Cardiac fibroblast (primary cell): Measurements from ENCODE around the gene CDK10.
"Not testable (repeated sequence)": the region's sequence is repeated elsewhere in the genome, so short reads cannot be mapped to it uniquely, and the experiment has no call there.

ENCODE experiments used
- DNase-seq, 2 donors: peaks; one replicate each; pipeline versions ENCODE4 v3.0.0 to v3.0.0-alpha.2; 2010; ENCODE audit warnings: low read depth in 2 of 2
- H3K4me3 ChIP-seq, 2 donors: replicated peaks in 1 of 2; 1 replicate in 1 of 2; 2 replicates in 1 of 2; pipeline ENCODE4 v1.5.1; 2011; ENCODE audit warnings: low read depth in 2 of 2, low read length in 2 of 2, mild to moderate bottlenecking in 2 of 2, moderate library complexity in 1 of 2
- TF ChIP-seq, protein P1 (sequence below): IDR thresholded peaks from one replicate; pipeline ENCODE4 v1.5.1; 2011; ENCODE audit warnings: low read depth, mild to moderate bottlenecking, low read length, inconsistent platforms

The CDK10 gene

DNA sequence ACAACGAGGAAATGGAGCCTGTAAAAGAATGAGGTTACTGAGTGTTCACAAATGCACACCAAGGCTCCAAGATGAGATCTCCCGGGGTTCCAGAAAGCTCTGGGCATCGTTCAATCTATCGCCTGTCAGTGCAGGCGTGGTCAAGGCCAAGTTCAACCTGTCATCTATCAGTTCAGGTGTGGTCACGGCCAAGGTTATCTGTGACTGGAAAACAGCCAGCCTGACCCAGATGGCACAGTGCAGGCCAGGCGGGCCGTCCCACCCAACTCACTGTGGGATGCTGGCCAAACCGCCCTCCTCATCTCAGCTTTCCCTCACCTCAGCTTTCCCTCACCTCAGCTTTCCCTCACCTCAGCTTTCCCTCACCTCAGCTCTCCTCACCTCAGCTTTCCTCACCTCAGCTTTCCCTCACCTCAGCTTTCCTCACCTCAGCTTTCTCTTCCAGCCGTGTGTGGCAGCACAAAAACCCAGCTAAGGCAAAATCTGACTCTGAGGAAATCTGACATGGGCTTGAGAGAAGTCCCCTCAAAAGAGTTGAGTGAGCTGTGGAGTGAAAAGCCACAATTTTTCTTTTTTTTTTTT, 31.3 kb upstream of the CDK10 start:
- TF ChIP-seq, protein P1, sequence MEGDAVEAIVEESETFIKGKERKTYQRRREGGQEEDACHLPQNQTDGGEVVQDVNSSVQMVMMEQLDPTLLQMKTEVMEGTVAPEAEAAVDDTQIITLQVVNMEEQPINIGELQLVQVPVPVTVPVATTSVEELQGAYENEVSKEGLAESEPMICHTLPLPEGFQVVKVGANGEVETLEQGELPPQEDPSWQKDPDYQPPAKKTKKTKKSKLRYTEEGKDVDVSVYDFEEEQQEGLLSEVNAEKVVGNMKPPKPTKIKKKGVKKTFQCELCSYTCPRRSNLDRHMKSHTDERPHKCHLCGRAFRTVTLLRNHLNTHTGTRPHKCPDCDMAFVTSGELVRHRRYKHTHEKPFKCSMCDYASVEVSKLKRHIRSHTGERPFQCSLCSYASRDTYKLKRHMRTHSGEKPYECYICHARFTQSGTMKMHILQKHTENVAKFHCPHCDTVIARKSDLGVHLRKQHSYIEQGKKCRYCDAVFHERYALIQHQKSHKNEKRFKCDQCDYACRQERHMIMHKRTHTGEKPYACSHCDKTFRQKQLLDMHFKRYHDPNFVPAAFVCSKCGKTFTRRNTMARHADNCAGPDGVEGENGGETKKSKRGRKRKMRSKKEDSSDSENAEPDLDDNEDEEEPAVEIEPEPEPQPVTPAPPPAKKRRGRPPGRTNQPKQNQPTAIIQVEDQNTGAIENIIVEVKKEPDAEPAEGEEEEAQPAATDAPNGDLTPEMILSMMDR = no peak
- H3K4me3 ChIP-seq = no peak overlapping the region
- DNase-seq = no peak

DNA sequence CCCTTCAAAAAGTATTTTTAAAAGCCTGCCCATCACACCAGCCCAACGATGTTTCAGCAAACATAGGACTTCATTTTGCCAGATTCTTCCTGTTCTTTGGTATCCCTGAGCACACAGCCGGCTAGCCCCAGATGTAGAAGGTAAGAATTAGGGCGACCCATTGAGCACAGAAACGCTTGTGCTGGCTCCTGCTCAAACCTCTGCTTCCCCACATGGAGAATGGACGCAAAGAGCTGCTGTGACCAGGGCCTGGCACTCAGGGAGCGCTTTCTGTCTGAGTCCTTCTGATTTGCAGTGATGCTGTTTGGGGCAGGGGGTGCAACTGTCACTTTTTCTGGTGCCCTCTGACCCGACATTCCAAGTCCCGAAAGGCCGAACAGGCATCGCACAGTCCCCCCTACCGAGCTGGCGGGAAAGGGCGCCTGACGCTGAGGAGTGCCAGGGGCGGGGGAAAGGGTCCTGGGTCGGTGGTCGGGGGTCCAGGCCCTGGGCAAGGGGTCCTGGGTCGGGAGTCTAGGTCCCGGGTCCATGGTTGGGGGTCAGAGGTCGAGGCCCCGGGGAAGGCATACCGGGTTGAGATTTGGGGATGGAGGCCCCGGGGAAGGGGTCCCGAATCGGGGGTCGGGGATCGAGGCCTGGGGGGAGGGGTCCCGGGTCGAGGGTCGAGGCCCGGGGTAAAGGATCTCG, 29.9 kb upstream of the CDK10 start:
- DNase-seq = no peak
- peak overlapping the region; percentile 97 to 99 for H3K4me3 ChIP-seq
- TF ChIP-seq, protein P1 = no peak

DNA sequence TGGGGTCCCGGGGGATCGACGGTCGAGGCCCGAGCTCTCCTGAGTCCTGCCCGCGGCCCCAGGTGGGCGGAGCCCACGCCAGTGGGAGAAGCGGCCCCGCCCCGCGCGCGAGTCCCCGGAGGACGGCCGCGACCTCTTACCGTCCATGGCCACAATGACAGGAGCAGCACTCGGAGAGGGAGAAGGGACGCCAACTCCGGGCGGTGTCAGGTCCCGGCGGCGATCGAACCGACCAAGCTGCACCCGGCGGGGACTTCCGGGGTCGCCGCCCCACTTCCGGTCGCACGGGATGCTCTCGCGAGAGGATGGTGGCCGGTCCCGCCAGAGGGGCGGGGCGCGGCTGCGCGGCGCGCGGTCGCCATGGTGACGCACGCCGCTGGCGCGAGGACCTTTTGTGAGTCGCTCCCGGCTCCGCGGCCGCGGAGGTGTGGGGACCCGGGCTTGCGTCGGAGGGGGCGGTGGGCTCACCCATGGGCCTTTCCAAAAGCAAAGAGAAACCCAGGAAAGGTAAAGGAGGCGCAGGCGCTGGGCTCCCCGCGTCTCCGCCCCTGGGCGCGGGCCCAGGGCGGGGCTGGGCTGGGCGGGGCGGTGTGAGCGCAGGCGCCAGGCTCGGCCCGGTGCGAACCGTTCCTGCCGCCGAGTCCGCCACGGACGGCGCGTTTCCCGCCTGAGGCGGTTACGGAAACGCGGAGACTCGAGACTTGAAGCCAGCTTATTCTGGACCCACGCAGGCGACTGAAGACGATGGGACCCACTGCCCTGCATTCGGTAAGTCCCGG, 28.9 kb upstream of the CDK10 start, which contains the start of the genes CHMP1A and SPATA33:
Gene CHMP1A, minus strand, starts transcription at position 267 of the 779 bp plus-strand sequence. Its CDS starts 120 bp downstream, at position 147.
Gene SPATA33, plus strand, starts transcription at position 395 of the 779 bp plus-strand sequence. Its CDS starts 76 bp downstream, at position 471.
- TF ChIP-seq, protein P1 = no peak
- peak within 1 kb of the TSS; percentile 97 to 99 for H3K4me3 ChIP-seq
- peak; percentile 86 to 89 for DNase-seq

DNA sequence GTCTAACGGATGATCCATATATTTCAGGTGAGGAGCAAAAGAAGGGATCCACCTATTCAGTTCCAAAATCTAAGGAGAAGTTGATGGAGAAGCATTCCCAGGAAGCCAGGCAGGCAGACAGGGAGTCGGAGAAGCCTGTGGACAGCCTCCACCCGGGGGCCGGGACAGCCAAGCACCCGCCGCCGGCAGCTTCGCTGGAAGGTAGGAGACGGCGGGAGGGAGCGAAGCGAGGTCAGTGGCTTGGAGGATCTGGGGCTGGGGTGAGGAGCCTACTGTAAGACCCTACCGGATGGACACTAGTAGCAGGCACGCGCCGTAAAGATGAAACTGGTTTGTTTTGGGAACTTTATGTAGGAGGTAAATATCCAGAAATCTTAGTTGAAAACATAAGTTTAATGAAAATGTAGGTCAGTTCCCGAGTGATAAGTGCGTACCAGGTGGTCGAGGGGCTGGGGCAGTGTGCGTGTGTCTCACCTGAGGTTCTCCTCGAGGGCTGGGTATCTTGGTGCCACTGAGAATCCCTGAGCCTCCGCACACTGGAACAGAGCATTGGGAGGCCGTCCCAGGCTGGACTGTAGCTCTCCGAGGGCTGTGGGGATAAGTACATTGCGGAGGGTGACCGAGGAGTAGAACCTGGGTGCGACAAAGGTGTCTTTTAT, 28.1 kb upstream of the CDK10 start:
- TF ChIP-seq, protein P1 = no peak
- peak overlapping the region; percentile 97 to 99 for H3K4me3 ChIP-seq
- peak in 1 of 2 donors; percentile 14 for DNase-seq

DNA sequence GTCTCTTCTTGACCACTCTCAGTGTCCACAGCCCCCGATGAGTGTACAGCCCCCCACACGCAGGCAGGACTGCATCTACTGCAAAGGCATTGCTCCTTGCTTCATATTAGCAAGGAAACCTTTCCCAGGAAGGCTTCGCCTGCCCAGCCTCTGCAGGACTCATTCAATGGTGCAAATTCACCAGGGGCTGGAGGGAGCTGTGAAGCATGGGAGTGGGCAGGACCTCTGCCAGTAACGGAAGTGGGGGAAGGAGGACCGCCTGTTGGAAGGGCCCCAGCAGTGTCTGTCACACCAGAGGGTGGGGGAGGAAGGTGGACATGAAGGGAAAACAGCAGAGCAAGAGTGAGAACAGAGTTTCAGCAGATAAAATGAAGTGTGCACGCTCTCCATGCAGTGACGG, 26.3 kb upstream of the CDK10 start:
- no peak for DNase-seq
- H3K4me3 ChIP-seq = no peak overlapping the region
- TF ChIP-seq, protein P1 = no peak

DNA sequence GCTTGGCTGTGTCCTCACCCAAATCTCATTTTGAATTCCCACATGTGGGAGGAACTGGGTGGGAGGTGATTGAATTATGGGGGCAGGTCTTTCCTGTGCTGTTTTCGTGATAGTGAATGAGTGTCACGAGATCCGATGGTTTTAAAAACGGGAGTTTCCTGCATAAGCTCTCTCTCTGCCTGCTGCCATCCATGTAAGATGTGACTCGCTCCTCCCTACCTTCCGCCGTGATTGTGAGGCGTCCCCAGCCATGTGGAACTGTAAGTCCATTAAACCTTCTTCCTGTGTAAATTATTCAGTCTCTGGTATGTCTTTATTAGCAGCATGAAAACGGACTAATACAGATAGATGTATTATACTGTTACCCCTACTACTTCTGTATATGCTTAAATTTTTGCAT, 25.3 kb upstream of the CDK10 start:
- H3K4me3 ChIP-seq = no peak overlapping the region
- TF ChIP-seq, protein P1 = no peak
- no peak for DNase-seq

DNA sequence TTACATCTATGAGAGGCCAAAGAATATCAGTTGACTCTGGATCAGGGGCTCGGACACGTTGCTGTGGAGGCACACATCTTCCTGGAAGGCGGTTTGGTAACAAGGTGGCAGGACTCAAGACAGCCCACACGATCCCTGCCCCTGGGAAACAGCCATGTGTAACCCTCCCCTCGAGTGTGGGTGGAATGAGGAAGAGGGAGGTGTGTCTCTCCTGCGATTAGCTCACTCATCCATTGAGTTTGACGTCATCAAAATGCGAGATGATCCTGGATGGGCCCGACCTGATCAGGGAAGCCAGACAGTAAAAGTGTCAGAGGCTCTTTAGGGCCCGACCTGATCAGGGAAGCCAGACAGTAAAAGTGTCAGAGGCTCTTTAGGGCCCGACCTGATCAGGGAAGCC, 22.3 kb upstream of the CDK10 start:
- H3K4me3 ChIP-seq, DNase-seq: not testable (repeated sequence)
